CD4-positive, alpha-beta T cell (primary cell): Measurements from ENCODE around the gene COX4I1. TPM values are rescaled to one million over a fixed set of nuclear protein-coding genes. Genes with fewer than 3 reads are reported as not detected.
A peak's percentile ranks its signal among the peaks of the same experiment; 100 is the strongest.

ENCODE experiments used
- ATAC-seq: fragments of 200-7000 bp; cut with Tn5 transposase; one replicate; pipeline ENCODE4 v1.10.0; 2022; ENCODE audit warnings: mild to moderate bottlenecking; ENCODE audit not compliant: poor library complexity
- CTCF ChIA-PET: fragments of 350-600 bp; sonication (Branson Sonifier 250); formaldehyde crosslinking; loops from one replicate; lab custom pipeline; 2021; ENCODE audit warnings: antibody characterized with exemption, inconsistent platforms; lab: Charles Lee
- POLR2A ChIA-PET: fragments of 350-600 bp; sonication (Branson Sonifier 250); formaldehyde crosslinking; loops from one replicate; lab custom pipeline; 2021; ENCODE audit warnings: antibody characterized with exemption, inconsistent platforms; lab: Charles Lee
- DNase-seq, 14 experiments: peaks; one replicate each; pipeline ENCODE4 v3.0.0-alpha.2; 2013 to 2020; ENCODE audit warnings: mixed read lengths in 2 of 14
- H3K27ac ChIP-seq, 2 donors: one replicate each; pipeline versions ENCODE4 v1.5.1 to v1.7.0; 2013; ENCODE audit warnings: low read length in 2 of 2, low read depth in 1 of 2, mild to moderate bottlenecking in 1 of 2
- H3K27me3 ChIP-seq, 2 experiments: 1 replicate in 1 of 2; 2 replicates in 1 of 2; pipeline versions ENCODE4 v1.6.1 to v1.7.0; 2013; ENCODE audit warnings: low read length in 2 of 2, control low read depth in 1 of 2, mild to moderate bottlenecking in 1 of 2, moderate library complexity in 1 of 2; ENCODE audit not compliant: insufficient read depth in 2 of 2, control insufficient read depth in 1 of 2
- H3K36me3 ChIP-seq: one replicate; pipeline ENCODE4 v1.6.1; 2013; ENCODE audit warnings: low read length, control low read depth; ENCODE audit not compliant: insufficient read depth
- H3K4me1 ChIP-seq: one replicate; pipeline ENCODE4 v1.6.1; 2013; ENCODE audit warnings: low read length, control low read depth; ENCODE audit not compliant: insufficient read depth
- H3K4me3 ChIP-seq: one replicate; pipeline ENCODE4 v1.5.1; 2013; ENCODE audit warnings: mild to moderate bottlenecking, low read length, moderate library complexity
- H3K9me3 ChIP-seq, 2 experiments: 1 replicate in 1 of 2; 2 replicates in 1 of 2; pipeline versions ENCODE4 v1.6.1 to v1.7.0; 2013; ENCODE audit warnings: low read length in 2 of 2, mild to moderate bottlenecking in 2 of 2, control low read depth in 1 of 2, moderate library complexity in 1 of 2; ENCODE audit not compliant: control insufficient read depth in 1 of 2, insufficient read depth in 1 of 2
- H3K27ac Mint-ChIP-seq: one replicate; pipeline ENCODE4 v1.8.0; 2020; ENCODE audit warnings: mixed read lengths
- H3K27me3 Mint-ChIP-seq: one replicate; pipeline ENCODE4 v1.8.0; 2021; ENCODE audit warnings: mixed read lengths
- H3K36me3 Mint-ChIP-seq: one replicate; pipeline ENCODE4 v1.8.0; 2021; ENCODE audit warnings: low read depth, mixed read lengths
- H3K4me1 Mint-ChIP-seq: one replicate; pipeline ENCODE4 v1.8.0; 2021; ENCODE audit warnings: low read depth, mixed read lengths
- H3K4me3 Mint-ChIP-seq: one replicate; pipeline ENCODE4 v1.8.0; 2020; ENCODE audit warnings: mild to moderate bottlenecking, mixed read lengths
- H3K9me3 Mint-ChIP-seq: one replicate; pipeline ENCODE4 v1.8.0; 2020; ENCODE audit warnings: mixed read lengths
- intact Hi-C, 2 experiments: fragments of 100-400 bp; cut with DNase I in 1 of 2; cut with micrococcal nuclease in 1 of 2; formaldehyde crosslinking; loops; one replicate each; pipeline versions ENCODE4 v1.15.1 to v1.9.0; 2023 to 2025; cut with DNase I, micrococcal nuclease
- total RNA-seq, 174 experiments: library from RNA in 2 of 174; stranded (reverse) in 2 of 174; gene quantifications; one replicate each; pipeline ENCODE4 v1.2.3 and lab custom pipeline; 2021 to 2026
- TF ChIP-seq, protein P1 (sequence below): fragments of 200-600 bp; IDR thresholded peaks from one replicate; pipeline ENCODE4 v1.8.0; 2022; ENCODE audit warnings: antibody characterized with exemption, mild to moderate bottlenecking

The COX4I1 gene
- total RNA-seq, 2 experiments from 2014 or later = 749 to 750 TPM

DNA sequence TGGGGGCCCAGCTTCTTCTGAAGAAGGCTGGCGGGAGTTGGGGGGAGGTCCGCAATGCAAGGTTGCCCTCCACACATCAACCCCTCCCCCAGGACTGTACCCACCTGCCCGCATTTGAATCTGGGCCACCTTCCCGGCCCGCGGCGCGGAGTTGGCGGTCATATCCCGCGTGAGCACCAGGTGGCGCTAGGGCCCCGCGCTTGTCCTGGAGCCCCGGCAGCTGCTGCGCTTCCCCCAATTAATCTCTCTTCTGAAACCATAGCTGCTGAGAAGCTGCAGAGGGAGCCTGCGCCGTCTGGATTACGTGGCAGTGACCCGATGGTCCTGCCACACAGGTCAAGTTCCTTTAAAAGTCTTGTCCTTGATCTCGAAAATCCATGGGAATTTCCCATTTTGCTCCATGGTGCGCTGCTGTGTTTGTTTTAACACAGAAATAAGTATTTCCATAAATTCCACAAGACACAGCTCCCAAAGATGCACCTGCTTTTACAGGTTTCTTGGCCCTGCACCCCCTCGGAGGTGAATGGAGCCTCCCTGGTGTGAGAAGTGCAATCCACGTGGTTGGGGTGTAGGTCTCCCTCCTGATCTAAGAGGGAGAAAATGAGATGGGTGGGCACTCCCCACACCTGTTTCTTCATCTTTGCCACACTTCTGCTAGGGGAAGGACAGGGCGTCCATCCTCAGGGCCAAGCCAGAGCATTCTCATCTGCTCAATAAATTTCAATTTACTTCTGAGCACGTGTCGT lies 22.1 kb downstream of the COX4I1 start:
- ATAC-seq (peak; percentile 89), DNase-seq (peak; percentile 55 to 87 (median 72))
- TF ChIP-seq, protein P1, sequence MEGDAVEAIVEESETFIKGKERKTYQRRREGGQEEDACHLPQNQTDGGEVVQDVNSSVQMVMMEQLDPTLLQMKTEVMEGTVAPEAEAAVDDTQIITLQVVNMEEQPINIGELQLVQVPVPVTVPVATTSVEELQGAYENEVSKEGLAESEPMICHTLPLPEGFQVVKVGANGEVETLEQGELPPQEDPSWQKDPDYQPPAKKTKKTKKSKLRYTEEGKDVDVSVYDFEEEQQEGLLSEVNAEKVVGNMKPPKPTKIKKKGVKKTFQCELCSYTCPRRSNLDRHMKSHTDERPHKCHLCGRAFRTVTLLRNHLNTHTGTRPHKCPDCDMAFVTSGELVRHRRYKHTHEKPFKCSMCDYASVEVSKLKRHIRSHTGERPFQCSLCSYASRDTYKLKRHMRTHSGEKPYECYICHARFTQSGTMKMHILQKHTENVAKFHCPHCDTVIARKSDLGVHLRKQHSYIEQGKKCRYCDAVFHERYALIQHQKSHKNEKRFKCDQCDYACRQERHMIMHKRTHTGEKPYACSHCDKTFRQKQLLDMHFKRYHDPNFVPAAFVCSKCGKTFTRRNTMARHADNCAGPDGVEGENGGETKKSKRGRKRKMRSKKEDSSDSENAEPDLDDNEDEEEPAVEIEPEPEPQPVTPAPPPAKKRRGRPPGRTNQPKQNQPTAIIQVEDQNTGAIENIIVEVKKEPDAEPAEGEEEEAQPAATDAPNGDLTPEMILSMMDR = peak; percentile 94
- ChIA-PET CTCF (interaction anchor here (0.6 to 3.4 kb wide), 20 partner anchors 8 to 195 kb away, joined by 3 to 53 read pairs (median 4); partner anchors contain the start of gene IRF8), POLR2A (interaction anchor here (0.8 to 1.7 kb wide), 4 partner anchors 9 to 195 kb away, joined by 3 to 8 read pairs (median 6); no protein-coding TSS in a partner anchor)
- no peaks in the 10 kb centered on the region for H3K36me3 Mint-ChIP-seq
- no peak overlapping the region for H3K27ac Mint-ChIP-seq
- Histone ChIP-seq H3K9me3 (no peaks in the 10 kb centered on the region), H3K36me3 (no peaks in the 10 kb centered on the region), H3K4me1 (peaks cover 12% of the 10 kb centered on the region), H3K27ac (no peak overlapping the region), H3K27me3 (no peaks in the 10 kb centered on the region), H3K4me3 (no peak overlapping the region)
- intact Hi-C loops = loop anchor here (1.0 to 10.0 kb wide), 5 partner anchors 73 to 693 kb away; partner anchors contain the start of genes IRF8 (in 2 of the 2) and FOXF1 (in 1 of the 2)
- H3K4me1 Mint-ChIP-seq = peaks cover 15% of the 10 kb centered on the region
- no peak overlapping the region for H3K4me3 Mint-ChIP-seq
- H3K9me3 Mint-ChIP-seq = no peaks in the 10 kb centered on the region
- no peaks in the 10 kb centered on the region for H3K27me3 Mint-ChIP-seq

DNA sequence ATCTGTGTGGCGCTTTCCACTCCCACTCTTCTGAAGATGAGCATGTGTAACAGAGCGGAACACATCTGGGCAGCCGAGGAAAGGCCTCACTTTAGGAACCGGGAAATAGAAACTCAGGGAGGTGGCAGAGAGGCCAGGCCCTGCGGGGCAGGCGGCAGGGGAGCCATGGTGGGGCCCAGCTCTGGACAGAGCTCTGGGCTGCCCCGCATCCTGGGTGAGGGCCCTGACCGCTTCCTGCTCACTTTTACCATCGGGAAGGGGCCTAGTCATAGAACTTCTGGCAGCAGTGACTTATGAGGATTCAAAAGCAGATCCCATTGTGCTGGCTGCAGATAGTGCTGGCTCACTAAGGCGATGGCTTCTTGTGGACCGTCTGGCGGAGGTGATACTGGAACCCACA lies 22.6 kb downstream of the COX4I1 start:
- Histone ChIP-seq H3K36me3 (no peaks in the 10 kb centered on the region), H3K4me3 (no peak overlapping the region), H3K27me3 (no peaks in the 10 kb centered on the region), H3K27ac (no peak overlapping the region), H3K9me3 (no peaks in the 10 kb centered on the region), H3K4me1 (peaks cover 12% of the 10 kb centered on the region)
- Mint-ChIP-seq H3K27me3 (peaks cover 5% of the 10 kb centered on the region), H3K36me3 (no peaks in the 10 kb centered on the region), H3K4me1 (peaks cover 15% of the 10 kb centered on the region), H3K4me3 (no peak overlapping the region), H3K9me3 (no peaks in the 10 kb centered on the region), H3K27ac (no peak overlapping the region)
- POLR2A ChIA-PET = interaction anchor here (0.8 to 1.7 kb wide), 3 partner anchors 9 to 194 kb away, joined by 3 to 8 read pairs (median 3); no protein-coding TSS in a partner anchor
- ATAC-seq = no peak
- TF ChIP-seq, protein P1 = no peak
- CTCF ChIA-PET = interaction anchor here (1.0 to 3.4 kb wide), 9 partner anchors 10 to 194 kb away, joined by 3 to 53 read pairs (median 6); partner anchors contain the start of gene IRF8
- intact Hi-C loops = loop anchor here (5.0 to 10.0 kb wide), 3 partner anchors 73 to 693 kb away; partner anchors contain the start of genes IRF8 (in 2 of the 2) and FOXF1 (in 1 of the 2)
- DNase-seq = no peak

- Mint-ChIP-seq H3K9me3 (no peaks in the 10 kb centered on the region), H3K4me1 (peaks cover 15% of the 10 kb centered on the region), H3K27ac (no peak overlapping the region), H3K4me3 (no peak overlapping the region), H3K36me3 (no peaks in the 10 kb centered on the region), H3K27me3 (peaks cover 5% of the 10 kb centered on the region)
- ATAC-seq (no peak), DNase-seq (no peak)
- Histone ChIP-seq H3K27ac (no peak overlapping the region), H3K9me3 (peaks cover 0 to 3% of the 10 kb centered on the region in 2 experiments), H3K4me3 (no peak overlapping the region), H3K27me3 (no peaks in the 10 kb centered on the region), H3K4me1 (peaks cover 12% of the 10 kb centered on the region), H3K36me3 (no peaks in the 10 kb centered on the region)
- POLR2A ChIA-PET = no interaction called here
- intact Hi-C loops = loop anchor here (5.0 to 10.0 kb wide), 3 partner anchors 71 to 691 kb away; partner anchors contain the start of genes IRF8 (in 2 of the 2) and FOXF1 (in 1 of the 2)
- TF ChIP-seq, protein P1 = no peak
- CTCF ChIA-PET = no interaction called here
These were observed 23.9 kb downstream of the COX4I1 start for GRCh38 chr16:85823328-85823920.
